OCI-LY7 (cell line): Measurements from ENCODE around the gene MYCBPAP. TPM values are rescaled to one million over a fixed set of nuclear protein-coding genes. Genes with fewer than 3 reads are reported as not detected.

Source experiments
- BruUV-seq: library from RNA; stranded (reverse); fragments of 400-500 nt; replicated peaks from 2 replicates; lab custom pipeline; 2021; lab: Mats Ljungman, UMichigan
- CTCF ChIA-PET: fragments of 300-600 bp; sonication (Branson Sonifier 250); formaldehyde crosslinking; loops from one replicate; lab custom pipeline; 2022; ENCODE audit warnings: antibody characterized with exemption; ENCODE audit not compliant: unreplicated experiment; lab: Charles Lee
- POLR2A ChIA-PET: fragments of 300-600 bp; sonication (Branson Sonifier 250); formaldehyde crosslinking; loops from one replicate; lab custom pipeline; 2022; ENCODE audit warnings: antibody characterized with exemption; lab: Charles Lee
- DNase-seq: peaks from one replicate; pipeline ENCODE4 v3.0.0-alpha.2; 2015; ENCODE audit warnings: low spot score
- H2AFZ ChIP-seq: fragments of 200-600 bp; sonication (generic), shearing (Covaris generic); 2 replicates; pipeline ENCODE4 v1.6.1; 2014; ENCODE audit warnings: mild to moderate bottlenecking, antibody characterized with exemption, low read length, moderate library complexity
- H3K27ac ChIP-seq: fragments of 200-600 bp; sonication (generic); 2 replicates; pipeline ENCODE4 v1.5.1; 2014; ENCODE audit warnings: mixed run types, low read depth, mild to moderate bottlenecking, moderate library complexity, low read length, inconsistent platforms; ENCODE audit not compliant: poor library complexity, severe bottlenecking
- H3K36me3 ChIP-seq: fragments of 200-600 bp; sonication (generic); 2 replicates; pipeline ENCODE4 v1.6.1; 2014; ENCODE audit warnings: mild to moderate bottlenecking, antibody characterized with exemption, low read length, moderate library complexity, mixed read lengths; ENCODE audit not compliant: insufficient read depth
- H3K4me1 ChIP-seq: fragments of 200-600 bp; sonication (generic); 2 replicates; pipeline ENCODE4 v1.5.1; 2014; ENCODE audit warnings: mild to moderate bottlenecking, low read length; ENCODE audit not compliant: insufficient read depth, poor library complexity, severe bottlenecking
- H3K4me2 ChIP-seq: fragments of 200-600 bp; sonication (generic); 2 replicates; pipeline ENCODE4 v1.6.1; 2014; ENCODE audit warnings: mild to moderate bottlenecking, low read length
- H3K4me3 ChIP-seq: fragments of 200-600 bp; sonication (generic); 2 replicates; pipeline ENCODE4 v1.5.1; 2014; ENCODE audit warnings: mild to moderate bottlenecking, low read depth, low read length; ENCODE audit not compliant: poor library complexity, severe bottlenecking
- H3K79me2 ChIP-seq: fragments of 200-600 bp; sonication (generic); 2 replicates; pipeline ENCODE4 v1.6.1; 2016; ENCODE audit warnings: low read depth, mild to moderate bottlenecking, low read length, moderate library complexity, mixed read lengths; ENCODE audit not compliant: insufficient read depth
- H3K9me2 ChIP-seq: fragments of 200-600 bp; sonication (generic); 2 replicates; pipeline ENCODE4 v1.6.1; 2016; ENCODE audit warnings: mild to moderate bottlenecking, low read length, mixed read lengths; ENCODE audit not compliant: insufficient read depth
- H3K9me3 ChIP-seq: fragments of 200-600 bp; sonication (generic); 2 replicates; pipeline ENCODE4 v1.6.1; 2014; ENCODE audit warnings: mild to moderate bottlenecking, mixed run types, low read length, mixed read lengths
- H4K20me1 ChIP-seq: fragments of 200-600 bp; sonication (generic); 2 replicates; pipeline ENCODE4 v1.6.1; 2014; ENCODE audit warnings: mild to moderate bottlenecking, antibody characterized with exemption, low read length, moderate library complexity, mixed read lengths; ENCODE audit not compliant: insufficient read depth
- EZH2phosphoT487 ChIP-seq: fragments of 200-600 bp; sonication (generic); IDR thresholded peaks from 2 replicates; pipeline ENCODE4 v1.6.1; 2018; ENCODE audit warnings: low read depth, borderline replicate concordance, mild to moderate bottlenecking, mixed run types, antibody characterized with exemption, low read length, moderate library complexity, mixed read lengths
- intact Hi-C: fragments of 100-400 bp; cut with micrococcal nuclease; formaldehyde crosslinking; loops from one replicate; pipeline ENCODE4 v1.10.0; 2022; ENCODE audit not compliant: unreplicated experiment
- total RNA-seq, 2 experiments: library from RNA; depleted of rRNA in 1 of 2; stranded (reverse); fragments of >200 nt in 1 of 2; shearing (Covaris generic) in 1 of 2; gene quantifications; 2 replicates each; pipeline ENCODE4 v1.2.3, GENCODE V29; 2014 to 2022
- TF ChIP-seq, protein P1 (sequence below): fragments of 200-600 bp; sonication (generic); conservative IDR thresholded peaks from 2 replicates; pipeline ENCODE4 v1.5.1; 2014; ENCODE audit warnings: mild to moderate bottlenecking, antibody characterized with exemption, low read length, moderate library complexity, mixed read lengths

Gene MYCBPAP
- total RNA-seq, 2 experiments from 2014 or later = 5.0 to 6.8 TPM

DNA sequence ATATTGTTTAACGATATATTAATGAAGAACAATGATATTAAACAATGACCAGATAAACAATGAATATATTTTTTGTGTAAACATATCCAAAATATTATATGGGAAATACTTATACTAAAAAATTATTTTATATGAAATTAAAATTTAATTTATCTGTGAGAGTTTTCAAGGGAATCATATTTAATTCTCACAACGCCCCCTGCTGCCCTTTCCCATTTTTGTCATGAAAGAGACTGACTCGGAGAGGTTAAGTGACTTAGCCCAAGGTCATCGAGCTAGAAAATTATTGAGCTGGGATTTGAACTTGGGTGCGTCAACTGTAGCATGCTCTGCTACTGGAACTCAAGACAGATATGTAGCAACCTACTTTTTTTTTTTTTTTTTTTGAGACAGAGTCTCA is 7.2 kb upstream of the MYCBPAP start:
- DNase-seq = peak; percentile 37
- Histone ChIP-seq H3K9me2 (no peaks in the 10 kb centered on the region), H3K4me1 (no peaks in the 10 kb centered on the region), H3K27ac (no peak overlapping the region), H4K20me1 (no peaks in the 10 kb centered on the region), H2AFZ (no peak overlapping the region), H3K36me3 (no peaks in the 10 kb centered on the region), H3K4me2 (no peak overlapping the region), H3K9me3 (peaks cover 4% of the 10 kb centered on the region; the same call in 1 of the 2 replicates), H3K4me3 (no peak overlapping the region), H3K79me2 (no peaks in the 10 kb centered on the region)
- POLR2A ChIA-PET = interaction anchor here (0.7 kb wide), 1 partner anchor 41 kb away, joined by 3 read pairs; no protein-coding TSS in a partner anchor
- CTCF ChIA-PET = no interaction called here
- no peak for TF ChIP-seq EZH2phosphoT487
- TF ChIP-seq, protein P1, sequence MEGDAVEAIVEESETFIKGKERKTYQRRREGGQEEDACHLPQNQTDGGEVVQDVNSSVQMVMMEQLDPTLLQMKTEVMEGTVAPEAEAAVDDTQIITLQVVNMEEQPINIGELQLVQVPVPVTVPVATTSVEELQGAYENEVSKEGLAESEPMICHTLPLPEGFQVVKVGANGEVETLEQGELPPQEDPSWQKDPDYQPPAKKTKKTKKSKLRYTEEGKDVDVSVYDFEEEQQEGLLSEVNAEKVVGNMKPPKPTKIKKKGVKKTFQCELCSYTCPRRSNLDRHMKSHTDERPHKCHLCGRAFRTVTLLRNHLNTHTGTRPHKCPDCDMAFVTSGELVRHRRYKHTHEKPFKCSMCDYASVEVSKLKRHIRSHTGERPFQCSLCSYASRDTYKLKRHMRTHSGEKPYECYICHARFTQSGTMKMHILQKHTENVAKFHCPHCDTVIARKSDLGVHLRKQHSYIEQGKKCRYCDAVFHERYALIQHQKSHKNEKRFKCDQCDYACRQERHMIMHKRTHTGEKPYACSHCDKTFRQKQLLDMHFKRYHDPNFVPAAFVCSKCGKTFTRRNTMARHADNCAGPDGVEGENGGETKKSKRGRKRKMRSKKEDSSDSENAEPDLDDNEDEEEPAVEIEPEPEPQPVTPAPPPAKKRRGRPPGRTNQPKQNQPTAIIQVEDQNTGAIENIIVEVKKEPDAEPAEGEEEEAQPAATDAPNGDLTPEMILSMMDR = peak; percentile 75
- intact Hi-C loops = no loop called here
- no TSS peak for BruUV-seq

DNA sequence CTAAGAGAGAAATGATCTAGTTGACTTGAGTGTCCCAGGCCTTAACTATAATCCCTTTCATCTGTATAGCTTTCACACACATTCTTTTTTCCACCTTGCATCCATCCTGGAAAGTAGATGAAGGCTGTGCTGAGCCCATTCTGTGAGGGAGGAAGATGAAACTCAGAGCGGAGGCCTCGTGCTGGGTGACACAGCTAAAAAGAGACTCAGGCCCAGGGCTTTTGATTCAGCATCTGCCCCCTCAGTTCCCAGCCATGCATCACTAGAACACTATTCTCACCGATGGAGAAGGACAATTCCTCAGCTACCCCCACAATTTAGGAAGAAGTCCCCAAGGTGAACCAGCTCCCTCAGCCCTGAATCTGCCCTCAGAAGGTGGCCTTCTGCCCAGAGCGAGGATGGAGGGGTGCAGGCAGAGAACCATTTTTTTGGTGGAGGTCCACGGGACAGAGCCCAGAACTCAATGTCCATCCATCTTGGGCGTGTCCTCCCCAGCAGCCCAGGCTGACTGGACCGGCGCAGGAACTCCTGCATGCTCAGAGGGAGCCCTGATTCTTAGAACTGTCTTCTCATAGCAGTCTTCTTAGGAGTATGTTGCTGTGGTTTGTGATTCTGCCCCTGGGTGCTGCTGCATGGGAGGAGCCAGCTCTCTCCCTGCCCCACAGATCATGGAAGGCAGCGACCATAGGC is 5.8 kb upstream of the MYCBPAP start:
- H3K27ac ChIP-seq = no peak overlapping the region
- BruUV-seq = no TSS peak

More for the DNA sequence above, 5.8 kb upstream of the MYCBPAP start:
- Histone ChIP-seq H3K4me1 (peaks cover 2% of the 10 kb centered on the region), H3K4me2 (no peak overlapping the region), H3K4me3 (no peak overlapping the region), H2AFZ (no peak overlapping the region), H3K79me2 (no peaks in the 10 kb centered on the region), H3K9me2 (no peaks in the 10 kb centered on the region), H3K9me3 (peaks cover 4% of the 10 kb centered on the region; the same call in 1 of the 2 replicates), H4K20me1 (no peaks in the 10 kb centered on the region), H3K36me3 (no peaks in the 10 kb centered on the region)
- ChIA-PET POLR2A (no interaction called here), CTCF (no interaction called here)
- no peak for TF ChIP-seq EZH2phosphoT487
- TF ChIP-seq, protein P1 = no peak
- DNase-seq = no peak
- intact Hi-C loops = no loop called here
